GM21390 (cell line): ENCODE measurements around the gene PMEPA1.

Experiments
- ATAC-seq: cut with Tn5 transposase; IDR thresholded peaks from one replicate; pipeline ENCODE4 v1.9.1; 2021; ENCODE audit not compliant: unreplicated experiment

PMEPA1 gene

GRCh38 chr20:57612436-57612835 is 97.4 kb downstream of the PMEPA1 start:
- ATAC-seq: no peak

DNA sequence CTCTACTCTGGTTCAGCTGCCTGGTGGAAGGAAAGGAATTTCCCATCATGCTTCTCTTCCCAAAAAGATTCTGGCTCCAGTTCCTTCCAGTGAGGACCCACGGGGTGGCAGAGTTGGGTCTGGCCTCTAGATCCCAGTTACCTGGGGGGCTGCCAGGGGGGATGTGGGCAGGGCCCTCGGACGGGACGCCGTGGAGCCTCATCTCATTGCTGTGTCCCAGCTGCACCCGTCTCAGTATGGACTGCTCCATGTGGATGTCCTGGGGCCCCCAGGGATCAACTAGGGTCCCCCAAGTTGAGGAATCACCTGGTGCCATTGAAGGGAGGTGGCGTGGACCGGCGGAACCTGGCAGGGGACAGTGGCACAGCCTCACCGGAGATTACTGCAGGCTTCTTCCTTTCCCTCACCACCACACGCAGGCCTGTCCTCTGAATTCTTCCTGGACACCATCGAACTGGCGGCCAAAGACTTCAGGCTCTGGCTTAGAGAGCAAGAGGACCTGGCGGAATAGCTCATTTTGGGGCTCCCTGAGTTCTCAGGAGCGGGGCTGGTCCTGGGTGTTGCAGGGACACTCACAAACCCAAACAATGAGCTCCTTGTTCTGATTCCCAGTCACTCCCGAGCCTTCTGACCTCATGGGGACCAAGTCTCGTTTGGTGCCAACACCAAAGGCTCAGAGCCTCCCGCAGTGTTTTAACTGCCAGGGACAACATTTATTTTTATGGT is 98.1 kb downstream of the PMEPA1 start:
- ATAC-seq: no peak

- ATAC-seq: no peak
These were observed 99.4 kb downstream of the PMEPA1 start for GRCh38 chr20:57610261-57610952.

DNA sequence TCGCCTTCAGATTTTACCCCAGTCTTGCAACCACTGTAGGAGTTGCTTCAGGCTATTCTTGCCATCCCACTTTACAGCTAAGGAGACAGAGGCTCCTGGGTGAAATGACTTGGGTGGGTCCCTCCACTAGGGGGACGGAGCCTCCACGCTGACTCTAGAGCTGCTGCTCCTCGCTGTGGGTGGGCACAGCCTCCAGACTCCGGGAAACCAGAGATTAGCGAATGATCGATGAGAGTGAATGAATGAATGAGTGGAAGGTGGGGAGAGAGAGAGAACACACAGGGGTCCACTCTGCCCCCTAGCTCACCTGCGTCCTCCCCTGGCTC is 100.0 kb downstream of the PMEPA1 start:
- no peak for ATAC-seq

GRCh38 chr20:57609086-57609841 is 100.6 kb downstream of the PMEPA1 start:
- no peak for ATAC-seq

DNA sequence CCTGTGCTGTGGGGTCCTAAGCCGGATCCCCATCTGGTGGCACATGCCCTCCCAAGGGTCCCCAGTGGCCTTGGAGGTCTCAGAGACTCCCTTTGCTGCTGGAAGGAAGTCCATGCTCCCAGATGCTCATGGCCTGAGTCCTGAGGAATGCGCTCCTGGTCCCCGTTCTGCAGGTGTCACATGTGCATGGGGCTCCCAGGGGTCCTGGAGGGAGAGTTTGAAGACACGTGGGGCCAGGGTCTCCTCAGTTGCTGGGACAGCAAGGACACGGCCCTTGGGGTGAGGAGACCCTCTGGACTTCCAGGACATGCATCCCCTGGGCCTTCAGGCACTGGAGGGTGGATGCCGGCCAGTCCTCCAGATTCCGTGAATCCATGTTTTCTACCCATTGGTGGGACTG is 101.3 kb downstream of the PMEPA1 start:
- ATAC-seq: no peak

DNA sequence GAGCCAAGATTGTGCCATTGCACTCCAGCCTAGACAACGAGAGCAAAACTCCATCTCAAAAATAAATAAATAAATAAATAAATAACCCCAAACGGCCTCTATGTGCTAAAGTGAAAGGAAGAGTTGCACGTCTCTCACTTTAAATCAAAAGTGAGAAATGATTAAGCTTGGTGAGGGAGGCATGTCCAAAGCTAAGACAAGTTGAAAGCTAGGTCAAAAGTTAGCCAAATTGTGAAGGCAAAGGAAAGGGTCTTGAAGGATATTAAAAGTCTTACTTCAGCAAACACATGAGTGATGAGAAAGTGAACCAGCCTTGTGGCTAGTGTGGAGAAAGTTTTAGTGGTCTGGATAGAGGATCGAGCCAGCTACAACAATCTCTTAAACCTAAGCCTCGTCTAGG is 103.9 kb downstream of the PMEPA1 start:
- no peak for ATAC-seq

DNA sequence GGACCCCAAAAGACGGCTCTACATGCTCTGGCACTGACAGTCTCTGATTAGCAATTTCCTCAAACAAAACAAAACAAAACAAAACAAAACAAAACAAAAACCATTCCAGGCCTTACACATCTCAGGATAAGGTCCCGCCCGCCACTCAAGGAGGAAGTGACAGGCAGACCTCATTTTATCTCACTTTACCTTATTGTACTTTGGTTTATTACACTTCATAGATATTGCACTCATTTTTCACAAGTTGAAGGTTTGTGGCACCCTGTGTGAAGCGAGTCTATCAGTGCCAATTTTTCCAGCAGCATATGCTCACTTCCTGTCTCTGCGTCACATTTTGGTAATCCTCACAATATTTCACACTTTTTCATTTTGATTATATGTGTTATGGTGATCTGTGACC is 104.8 kb downstream of the PMEPA1 start:
- no peak for ATAC-seq

- ATAC-seq: no peak
These were observed 106.7 kb downstream of the PMEPA1 start for GRCh38 chr20:57603120-57603519.

DNA sequence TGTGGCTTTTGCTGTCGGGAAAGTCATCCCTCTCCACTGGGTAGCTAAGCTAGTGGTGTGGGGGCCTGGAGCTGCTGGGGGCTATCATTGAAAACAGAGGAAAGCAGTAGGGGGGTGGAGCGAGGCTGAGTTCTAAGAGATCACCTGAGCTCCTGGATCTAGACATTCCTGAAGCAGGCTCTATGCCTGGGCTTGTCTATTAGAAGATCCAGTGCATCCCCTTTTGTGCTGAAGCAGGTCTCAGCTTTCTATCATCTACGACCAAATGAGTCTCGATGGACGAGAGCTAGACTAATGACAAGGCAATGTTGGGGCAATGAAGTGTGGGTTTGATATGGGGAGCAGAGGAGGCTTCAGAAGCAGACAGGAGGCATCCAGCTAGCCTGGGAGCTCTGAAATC is 108.1 kb downstream of the PMEPA1 start:
- ATAC-seq: no peak

GRCh38 chr20:57601211-57601570 is 108.6 kb downstream of the PMEPA1 start:
- ATAC-seq: no peak

DNA sequence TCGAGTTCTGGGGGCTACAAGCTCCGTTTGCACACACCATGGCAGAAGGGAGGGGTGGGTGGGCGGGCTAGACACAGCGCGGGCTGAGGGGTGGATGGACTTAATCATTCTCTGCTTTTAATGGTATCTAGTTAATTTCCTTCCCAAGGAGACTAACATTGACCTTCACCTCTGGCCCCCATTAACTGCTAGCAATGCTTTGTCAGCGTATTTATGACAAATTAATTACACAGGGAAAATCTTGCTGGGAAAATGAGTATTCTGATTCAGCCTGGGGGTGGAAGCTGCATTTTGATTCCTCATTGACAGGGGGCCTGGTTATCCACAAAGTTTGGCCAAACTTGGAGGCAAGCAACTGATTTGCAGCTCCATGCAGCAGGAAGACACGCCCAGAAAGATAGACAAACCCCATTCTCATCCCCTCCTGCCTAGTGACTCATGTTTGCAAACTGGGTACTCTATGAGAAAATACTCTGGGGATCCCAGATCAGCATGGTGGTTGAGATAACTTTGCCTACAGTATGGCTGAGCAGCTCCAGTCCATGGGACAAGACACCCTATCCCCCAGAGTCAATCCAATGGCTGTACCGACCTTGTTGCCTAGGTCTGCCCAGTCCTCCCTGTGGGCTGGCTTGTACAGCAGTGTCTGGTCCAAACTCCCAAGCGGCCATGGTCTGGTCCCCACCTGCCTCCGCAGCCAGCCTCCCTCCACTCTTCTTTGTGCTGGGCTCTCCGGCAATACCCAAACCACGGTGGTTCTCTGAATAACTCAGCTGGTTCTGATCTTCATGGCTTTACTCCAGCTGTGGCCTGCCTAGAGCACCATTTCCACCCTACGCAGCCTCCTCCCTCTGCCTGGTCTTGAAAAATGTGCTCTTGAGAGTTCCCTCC is 109.2 kb downstream of the PMEPA1 start:
- ATAC-seq: no peak

GRCh38 chr20:57598491-57598890 is 111.3 kb downstream of the PMEPA1 start:
- ATAC-seq: no peak
